Measurements from ENCODE around the gene P4HA1.

DNA sequence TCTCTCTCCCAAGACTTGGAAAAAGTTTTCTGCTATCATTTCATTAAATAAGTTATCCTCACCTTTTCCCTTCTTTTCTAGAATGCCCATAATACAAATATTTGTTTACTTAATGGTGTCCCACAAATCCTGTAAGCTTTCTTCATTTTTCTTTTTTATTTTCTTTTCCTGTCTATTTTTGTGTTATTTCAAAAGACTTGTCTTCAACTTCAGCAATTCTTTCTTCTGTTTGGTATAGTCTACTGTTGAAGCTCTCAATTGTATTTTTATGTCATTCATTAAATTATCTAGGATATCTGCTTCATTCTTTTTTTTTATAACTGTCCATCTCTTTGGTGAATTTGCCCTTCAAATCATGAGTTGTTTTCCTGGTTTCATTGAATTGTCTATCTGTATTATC is 117.0 kb downstream of the P4HA1 start:
- TF ChIP-seq POLR2A (IDR thresholded peaks at IDR 0.05), result no peak
- no peak for TF ChIP-seq CTCF (IDR thresholded peaks at IDR 0.05)
